Measurements from ENCODE around the gene TNRC18.

The TNRC18 gene

DNA sequence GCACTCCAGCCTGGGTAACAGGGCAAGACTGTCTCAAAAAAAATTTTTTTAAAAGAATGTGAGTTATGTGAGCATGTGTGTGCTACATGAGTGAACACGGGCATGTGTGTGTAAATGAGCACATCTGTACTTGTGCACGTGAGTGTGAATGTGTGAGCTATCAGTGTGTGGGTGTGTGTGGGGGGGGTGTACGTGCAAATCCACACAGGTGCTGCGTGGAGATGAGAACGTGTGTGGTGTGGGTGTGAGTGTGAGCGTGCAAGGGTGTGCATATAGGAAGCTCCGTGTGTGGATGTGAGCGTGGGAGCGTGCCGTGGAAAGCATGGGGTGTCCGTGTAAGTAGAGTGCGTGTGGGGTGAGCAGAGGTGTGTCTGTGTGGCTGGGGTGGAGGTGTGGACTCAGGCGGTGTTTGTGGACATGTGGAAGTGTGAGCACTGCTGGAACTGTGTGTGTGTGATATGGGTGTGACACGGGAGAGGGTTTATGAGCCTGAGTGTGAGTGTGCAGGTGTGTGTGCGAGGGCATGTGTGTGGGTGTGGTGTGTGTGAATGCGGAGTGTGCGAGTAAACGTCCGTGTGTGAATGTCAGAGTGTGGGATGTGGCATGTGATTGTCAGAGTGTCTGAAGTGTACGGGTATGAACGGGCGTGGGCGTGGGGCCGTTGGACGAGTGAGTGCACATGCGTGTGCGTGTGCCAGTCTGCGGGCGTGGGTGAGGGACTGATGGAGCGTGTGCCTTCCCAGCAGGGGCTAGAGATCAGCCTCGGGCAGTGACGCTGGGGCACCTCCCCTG, 45.9 kb upstream of the TNRC18 start:
- DNase-seq, result no peak
- 100% methylated on average over 9 of the region's 32 CpGs for WGBS (ENCODE audit: extremely low coverage, insufficient coverage, low lambda C conversion rate)
- H4K8ac ChIP-seq (ENCODE audit: low read depth, low read length), result no peak overlapping the region
- no peaks in the 10 kb centered on the region for H3K4me1 ChIP-seq (ENCODE audit: control insufficient read depth, low read depth, low read length)
- H3K4me3 ChIP-seq (ENCODE audit: low read length), result no peak overlapping the region
- H3K27ac ChIP-seq (ENCODE audit: low read depth, low read length), result no peak overlapping the region
- no peak overlapping the region for H4K5ac ChIP-seq (ENCODE audit: low read length)
- H3K56ac ChIP-seq (ENCODE audit: low read length), result no peak overlapping the region
- no peaks in the 10 kb centered on the region for H3K27me3 ChIP-seq (ENCODE audit: insufficient read depth, low read length, poor library complexity)
- no peak overlapping the region for H2AK5ac ChIP-seq (ENCODE audit: low read length)
- H3K23ac ChIP-seq (ENCODE audit: low read length), result no peak overlapping the region
- no peak overlapping the region for H2BK15ac ChIP-seq (replicated peaks; ENCODE audit: low read depth)
- H2BK5ac ChIP-seq (ENCODE audit: low read length), result no peak overlapping the region
- no peaks in the 10 kb centered on the region for H3K36me3 ChIP-seq (ENCODE audit: control insufficient read depth, insufficient read depth, low read length)
- no peak overlapping the region for H3K4ac ChIP-seq (ENCODE audit: low read depth, low read length)
- no peak overlapping the region for H3K4me2 ChIP-seq (ENCODE audit: low read length)
- no peaks in the 10 kb centered on the region for H3K79me2 ChIP-seq (ENCODE audit: control insufficient read depth, insufficient read depth, low read length)
- no peaks in the 10 kb centered on the region for H3K79me1 ChIP-seq (ENCODE audit: low read length)
- H3K18ac ChIP-seq (ENCODE audit: low read length), result no peak overlapping the region
- H3K9ac ChIP-seq (ENCODE audit: low read length), result no peak overlapping the region
- no peak overlapping the region for H2BK120ac ChIP-seq (ENCODE audit: low read depth, low read length)

GRCh38 chr7:5467645-5468044, 44.0 kb upstream of the TNRC18 start:
- no peak overlapping the region for H4K8ac ChIP-seq (ENCODE audit: low read depth, low read length)
- no peak overlapping the region for H3K4ac ChIP-seq (ENCODE audit: low read depth, low read length)
- no peak for DNase-seq
- no peak overlapping the region for H2BK5ac ChIP-seq (ENCODE audit: low read length)
- H3K36me3 ChIP-seq (ENCODE audit: control insufficient read depth, insufficient read depth, low read length), result no peaks in the 10 kb centered on the region
- no peak overlapping the region for H2BK15ac ChIP-seq (replicated peaks; ENCODE audit: low read depth)
- no peak overlapping the region for H3K4me3 ChIP-seq (ENCODE audit: low read length)
- no peak overlapping the region for H3K23ac ChIP-seq (ENCODE audit: low read length)
- no peak overlapping the region for H3K56ac ChIP-seq (ENCODE audit: low read length)
- no peaks in the 10 kb centered on the region for H3K79me1 ChIP-seq (ENCODE audit: low read length)
- no peak overlapping the region for H3K4me2 ChIP-seq (ENCODE audit: low read length)
- no peak overlapping the region for H2AK5ac ChIP-seq (ENCODE audit: low read length)
- no peaks in the 10 kb centered on the region for H3K4me1 ChIP-seq (ENCODE audit: control insufficient read depth, low read depth, low read length)
- no peak overlapping the region for H3K18ac ChIP-seq (ENCODE audit: low read length)
- no peaks in the 10 kb centered on the region for H3K79me2 ChIP-seq (ENCODE audit: control insufficient read depth, insufficient read depth, low read length)
- no peak overlapping the region for H2BK120ac ChIP-seq (ENCODE audit: low read depth, low read length)
- no peaks in the 10 kb centered on the region for H3K27me3 ChIP-seq (ENCODE audit: insufficient read depth, low read length, poor library complexity)
- H4K5ac ChIP-seq (ENCODE audit: low read length), result no peak overlapping the region
- H3K27ac ChIP-seq (ENCODE audit: low read depth, low read length), result no peak overlapping the region
- H3K9ac ChIP-seq (ENCODE audit: low read length), result no peak overlapping the region
- no CpG with 5 or more reads among the region's 9 CpGs for WGBS (ENCODE audit: extremely low coverage, insufficient coverage, low lambda C conversion rate)

GRCh38 chr7:5466551-5466950, 42.9 kb upstream of the TNRC18 start:
- H3K56ac ChIP-seq (ENCODE audit: low read length), result no peak overlapping the region
- no peak overlapping the region for H2AK5ac ChIP-seq (ENCODE audit: low read length)
- no peak overlapping the region for H4K8ac ChIP-seq (ENCODE audit: low read depth, low read length)
- no peak overlapping the region for H3K23ac ChIP-seq (ENCODE audit: low read length)
- no peak overlapping the region for H2BK120ac ChIP-seq (ENCODE audit: low read depth, low read length)
- no peak overlapping the region for H2BK15ac ChIP-seq (replicated peaks; ENCODE audit: low read depth)
- WGBS (ENCODE audit: extremely low coverage, insufficient coverage, low lambda C conversion rate), result no CpG with 5 or more reads among the region's 14 CpGs
- no peaks in the 10 kb centered on the region for H3K36me3 ChIP-seq (ENCODE audit: control insufficient read depth, insufficient read depth, low read length)
- H3K27me3 ChIP-seq (ENCODE audit: insufficient read depth, low read length, poor library complexity), result no peaks in the 10 kb centered on the region
- no peak overlapping the region for H3K4me2 ChIP-seq (ENCODE audit: low read length)
- H3K79me2 ChIP-seq (ENCODE audit: control insufficient read depth, insufficient read depth, low read length), result no peaks in the 10 kb centered on the region
- H4K5ac ChIP-seq (ENCODE audit: low read length), result no peak overlapping the region
- H3K18ac ChIP-seq (ENCODE audit: low read length), result no peak overlapping the region
- no peaks in the 10 kb centered on the region for H3K79me1 ChIP-seq (ENCODE audit: low read length)
- H3K4me1 ChIP-seq (ENCODE audit: control insufficient read depth, low read depth, low read length), result no peaks in the 10 kb centered on the region
- DNase-seq, result no peak
- H3K27ac ChIP-seq (ENCODE audit: low read depth, low read length), result no peak overlapping the region
- H3K9ac ChIP-seq (ENCODE audit: low read length), result no peak overlapping the region
- H3K4me3 ChIP-seq (ENCODE audit: low read length), result no peak overlapping the region
- no peak overlapping the region for H3K4ac ChIP-seq (ENCODE audit: low read depth, low read length)
- H2BK5ac ChIP-seq (ENCODE audit: low read length), result no peak overlapping the region

- Histone ChIP-seq H4K8ac (ENCODE audit: low read depth, low read length) (no peak overlapping the region), H3K4me1 (ENCODE audit: control insufficient read depth, low read depth, low read length) (no peaks in the 10 kb centered on the region), H3K4me2 (ENCODE audit: low read length) (no peak overlapping the region), H2BK15ac (replicated peaks; ENCODE audit: low read depth) (no peak overlapping the region), H3K27me3 (ENCODE audit: insufficient read depth, low read length, poor library complexity) (no peaks in the 10 kb centered on the region), H3K4me3 (ENCODE audit: low read length) (no peak overlapping the region), H3K4ac (ENCODE audit: low read depth, low read length) (no peak overlapping the region), H3K27ac (ENCODE audit: low read depth, low read length) (no peak overlapping the region), H3K56ac (ENCODE audit: low read length) (no peak overlapping the region), H4K5ac (ENCODE audit: low read length) (no peak overlapping the region), H3K36me3 (ENCODE audit: control insufficient read depth, insufficient read depth, low read length) (no peaks in the 10 kb centered on the region), H2AK5ac (ENCODE audit: low read length) (no peak overlapping the region), H3K9ac (ENCODE audit: low read length) (no peak overlapping the region), H3K18ac (ENCODE audit: low read length) (no peak overlapping the region), H2BK120ac (ENCODE audit: low read depth, low read length) (no peak overlapping the region), H3K79me1 (ENCODE audit: low read length) (no peaks in the 10 kb centered on the region), H3K23ac (ENCODE audit: low read length) (no peak overlapping the region), H3K79me2 (ENCODE audit: control insufficient read depth, insufficient read depth, low read length) (no peaks in the 10 kb centered on the region), H2BK5ac (ENCODE audit: low read length) (no peak overlapping the region)
- no CpG with 5 or more reads among the region's 3 CpGs for WGBS (ENCODE audit: extremely low coverage, insufficient coverage, low lambda C conversion rate)
- no peak for DNase-seq
Observed at GRCh38 chr7:5463031-5463430, 39.4 kb upstream of the TNRC18 start.

- Histone ChIP-seq H3K4me1 (ENCODE audit: control insufficient read depth, low read depth, low read length) (no peaks in the 10 kb centered on the region), H3K36me3 (ENCODE audit: control insufficient read depth, insufficient read depth, low read length) (no peaks in the 10 kb centered on the region), H3K9ac (ENCODE audit: low read length) (no peak overlapping the region), H3K79me1 (ENCODE audit: low read length) (no peaks in the 10 kb centered on the region), H2AK5ac (ENCODE audit: low read length) (no peak overlapping the region), H4K8ac (ENCODE audit: low read depth, low read length) (no peak overlapping the region), H2BK120ac (ENCODE audit: low read depth, low read length) (no peak overlapping the region), H3K18ac (ENCODE audit: low read length) (no peak overlapping the region), H3K27ac (ENCODE audit: low read depth, low read length) (no peak overlapping the region), H3K27me3 (ENCODE audit: insufficient read depth, low read length, poor library complexity) (no peaks in the 10 kb centered on the region), H4K5ac (ENCODE audit: low read length) (no peak overlapping the region), H3K56ac (ENCODE audit: low read length) (no peak overlapping the region), H3K23ac (ENCODE audit: low read length) (no peak overlapping the region), H3K4ac (ENCODE audit: low read depth, low read length) (no peak overlapping the region), H2BK5ac (ENCODE audit: low read length) (no peak overlapping the region), H3K4me2 (ENCODE audit: low read length) (no peak overlapping the region), H2BK15ac (replicated peaks; ENCODE audit: low read depth) (no peak overlapping the region), H3K79me2 (ENCODE audit: control insufficient read depth, insufficient read depth, low read length) (no peaks in the 10 kb centered on the region), H3K4me3 (ENCODE audit: low read length) (no peak overlapping the region)
- DNase-seq, result no peak
- WGBS (ENCODE audit: extremely low coverage, insufficient coverage, low lambda C conversion rate), result no CpG with 5 or more reads among the region's 10 CpGs
Observed at GRCh38 chr7:5462216-5462615, 38.6 kb upstream of the TNRC18 start.

DNA sequence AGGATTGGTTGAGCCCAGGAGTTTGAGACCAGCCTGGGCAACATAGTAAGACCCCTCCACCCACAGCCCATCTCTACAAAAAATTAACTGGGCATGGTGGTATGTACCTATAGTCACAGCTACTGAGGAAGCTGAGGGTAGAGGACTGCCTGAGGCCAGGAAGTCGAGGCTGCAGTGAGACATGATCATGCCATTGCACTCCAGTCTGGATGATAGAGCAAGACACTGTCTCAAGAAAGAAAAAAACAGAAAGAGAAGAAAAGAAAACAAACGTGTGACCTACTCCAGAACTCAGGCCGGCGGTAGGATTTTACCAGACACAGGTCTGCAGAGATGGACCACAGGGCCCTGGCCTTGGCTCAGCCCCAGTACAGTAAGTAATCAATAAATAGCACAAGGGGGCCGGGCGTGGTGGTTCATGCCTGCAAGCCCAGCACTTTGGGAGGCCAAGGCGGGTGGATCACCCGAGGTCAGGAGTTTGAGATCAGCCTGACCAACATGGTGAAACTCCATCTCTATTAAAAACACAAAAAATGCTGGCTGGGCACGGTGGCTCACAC, 35.4 kb upstream of the TNRC18 start:
- no CpG with 5 or more reads among the region's 9 CpGs for WGBS (ENCODE audit: extremely low coverage, insufficient coverage, low lambda C conversion rate)
- no peaks in the 10 kb centered on the region for H3K27me3 ChIP-seq (ENCODE audit: insufficient read depth, low read length, poor library complexity)
- H4K5ac ChIP-seq (ENCODE audit: low read length), result no peak overlapping the region
- H3K4ac ChIP-seq (ENCODE audit: low read depth, low read length), result no peak overlapping the region
- H3K79me2 ChIP-seq (ENCODE audit: control insufficient read depth, insufficient read depth, low read length), result no peaks in the 10 kb centered on the region
- H3K4me2 ChIP-seq (ENCODE audit: low read length), result no peak overlapping the region
- DNase-seq, result no peak
- H3K36me3 ChIP-seq (ENCODE audit: control insufficient read depth, insufficient read depth, low read length), result no peaks in the 10 kb centered on the region
- H3K4me1 ChIP-seq (ENCODE audit: control insufficient read depth, low read depth, low read length), result no peaks in the 10 kb centered on the region
- H3K79me1 ChIP-seq (ENCODE audit: low read length), result no peaks in the 10 kb centered on the region
- no peak overlapping the region for H2AK5ac ChIP-seq (ENCODE audit: low read length)
- no peak overlapping the region for H2BK5ac ChIP-seq (ENCODE audit: low read length)
- H3K4me3 ChIP-seq (ENCODE audit: low read length), result no peak overlapping the region
- no peak overlapping the region for H3K9ac ChIP-seq (ENCODE audit: low read length)
- H3K56ac ChIP-seq (ENCODE audit: low read length), result no peak overlapping the region
- no peak overlapping the region for H3K27ac ChIP-seq (ENCODE audit: low read depth, low read length)
- H3K23ac ChIP-seq (ENCODE audit: low read length), result no peak overlapping the region
- H4K8ac ChIP-seq (ENCODE audit: low read depth, low read length), result no peak overlapping the region
- H2BK120ac ChIP-seq (ENCODE audit: low read depth, low read length), result no peak overlapping the region
- H2BK15ac ChIP-seq (replicated peaks; ENCODE audit: low read depth), result no peak overlapping the region
- no peak overlapping the region for H3K18ac ChIP-seq (ENCODE audit: low read length)
